Thyroid gland (tissue), 4 donors: ENCODE results near the gene PKNOX2.
A peak's percentile ranks its signal among the peaks of the same experiment; 100 is the strongest.

ENCODE experiments used
- POLR2A ChIP-seq, 2 donors: fragments of 450-650 bp; IDR thresholded peaks; one replicate each; pipeline ENCODE4 v1.6.1; 2017; ENCODE audit warnings: antibody characterized with exemption in 2 of 2, mild to moderate bottlenecking in 2 of 2, moderate library complexity in 1 of 2
- TF ChIP-seq, protein P1 (sequence below), 6 experiments: fragments of 200-600 bp in 3 of 6; fragments of 450-650 bp in 3 of 6; sonication (generic) in 3 of 6; IDR thresholded peaks; one replicate each; pipeline ENCODE4 v1.5.1; 2016 to 2019; ENCODE audit warnings: antibody characterized with exemption in 6 of 6, mild to moderate bottlenecking in 2 of 6, inconsistent platforms in 1 of 6, moderate library complexity in 1 of 6

DNA sequence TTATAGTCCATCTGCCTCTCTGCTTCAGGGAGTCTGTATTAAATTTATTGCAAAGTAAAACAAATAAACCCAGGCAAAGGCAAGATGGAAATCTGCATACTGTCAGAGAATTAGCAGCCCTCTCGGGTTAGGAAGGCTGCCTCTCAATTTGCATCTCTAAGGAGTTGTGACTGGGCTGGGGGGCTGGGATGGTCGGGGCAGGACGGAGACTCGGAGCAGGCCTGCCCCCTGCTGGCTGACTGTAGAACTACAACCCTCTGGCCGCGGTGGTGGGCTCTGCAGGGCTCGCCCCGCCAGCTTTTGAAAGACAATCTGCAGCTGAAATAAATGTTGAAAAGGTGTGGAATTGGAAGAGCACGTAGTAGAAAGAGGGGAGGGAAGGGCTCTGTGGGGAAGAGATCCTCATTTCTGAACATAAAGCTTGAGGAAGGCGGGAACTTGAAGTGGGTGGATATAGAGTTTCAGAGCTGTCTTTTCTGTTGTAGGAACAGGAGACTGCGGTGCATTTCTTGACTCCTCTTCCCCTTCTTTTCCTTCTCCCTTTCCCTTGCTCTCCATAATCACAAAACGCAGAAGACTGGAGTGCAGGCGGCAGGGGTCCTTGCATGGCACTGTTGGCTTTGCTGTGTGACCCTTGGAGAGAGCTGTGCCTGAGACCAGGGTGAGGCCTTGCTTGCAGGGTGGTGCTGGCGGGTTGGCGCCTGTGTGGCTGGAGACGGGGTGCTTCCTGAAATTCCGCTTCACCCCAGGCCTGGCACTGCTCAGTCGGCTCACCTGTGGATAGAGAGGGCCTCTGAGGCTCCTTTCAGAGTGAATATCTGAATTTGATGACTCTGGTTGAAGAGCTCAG, 22.6 kb upstream of the PKNOX2 start:
- TF ChIP-seq, protein P1, sequence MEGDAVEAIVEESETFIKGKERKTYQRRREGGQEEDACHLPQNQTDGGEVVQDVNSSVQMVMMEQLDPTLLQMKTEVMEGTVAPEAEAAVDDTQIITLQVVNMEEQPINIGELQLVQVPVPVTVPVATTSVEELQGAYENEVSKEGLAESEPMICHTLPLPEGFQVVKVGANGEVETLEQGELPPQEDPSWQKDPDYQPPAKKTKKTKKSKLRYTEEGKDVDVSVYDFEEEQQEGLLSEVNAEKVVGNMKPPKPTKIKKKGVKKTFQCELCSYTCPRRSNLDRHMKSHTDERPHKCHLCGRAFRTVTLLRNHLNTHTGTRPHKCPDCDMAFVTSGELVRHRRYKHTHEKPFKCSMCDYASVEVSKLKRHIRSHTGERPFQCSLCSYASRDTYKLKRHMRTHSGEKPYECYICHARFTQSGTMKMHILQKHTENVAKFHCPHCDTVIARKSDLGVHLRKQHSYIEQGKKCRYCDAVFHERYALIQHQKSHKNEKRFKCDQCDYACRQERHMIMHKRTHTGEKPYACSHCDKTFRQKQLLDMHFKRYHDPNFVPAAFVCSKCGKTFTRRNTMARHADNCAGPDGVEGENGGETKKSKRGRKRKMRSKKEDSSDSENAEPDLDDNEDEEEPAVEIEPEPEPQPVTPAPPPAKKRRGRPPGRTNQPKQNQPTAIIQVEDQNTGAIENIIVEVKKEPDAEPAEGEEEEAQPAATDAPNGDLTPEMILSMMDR (IDR thresholded peaks at IDR 0.05), result peak; percentile 73 to 96 (median 85)
- TF ChIP-seq POLR2A (IDR thresholded peaks at IDR 0.05), result no peak
